PC-9 (cell line): ENCODE measurements around the gene TTC39A.

Experiments
- CTCF ChIP-seq: fragments of 200-600 bp; sonication (generic); conservative IDR thresholded peaks from 2 replicates; pipeline ENCODE4 v1.6.1; 2017; ENCODE audit warnings: mixed run types, antibody characterized with exemption, mild to moderate bottlenecking, moderate library complexity
- EZH2 ChIP-seq: fragments of 200-600 bp; sonication (generic); IDR thresholded peaks from 2 replicates; pipeline ENCODE4 v1.8.0; 2017; ENCODE audit warnings: antibody characterized with exemption, low read depth

DNA sequence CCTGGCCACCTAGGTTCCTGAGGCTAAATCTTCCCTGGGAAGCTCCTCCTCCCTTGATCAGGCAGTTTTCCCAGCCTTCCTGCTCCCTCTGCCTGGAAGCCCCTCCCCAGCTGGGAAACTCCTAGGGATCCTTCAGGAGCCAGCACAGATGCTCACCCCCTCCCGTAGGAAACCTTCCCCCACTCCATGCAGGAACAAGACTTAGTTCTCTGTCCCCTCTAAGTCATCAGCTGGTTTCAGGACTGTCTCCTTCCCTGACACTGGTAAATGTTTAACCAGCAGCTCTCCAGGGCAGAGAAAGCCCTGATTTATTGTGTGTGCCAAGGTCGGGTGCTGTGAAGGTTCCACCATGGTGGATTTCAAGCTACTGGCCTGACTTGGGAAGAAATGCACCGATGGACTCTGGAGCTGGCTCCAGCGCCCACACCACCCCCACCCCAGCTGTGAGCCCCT is 25.0 kb downstream of the TTC39A start:
- no peak for TF ChIP-seq EZH2
- no peak for TF ChIP-seq CTCF
